ENCODE data around the gene RPLP1. TPM values are rescaled to one million over a fixed set of nuclear protein-coding genes. Genes with fewer than 3 reads are reported as not detected.
A peak's percentile ranks its signal among the peaks of the same experiment; 100 is the strongest.

The RPLP1 gene
- polyA plus RNA-seq, 1 of the 3 experiments (the other 2 are of a cell fraction) = 1,792 TPM

DNA sequence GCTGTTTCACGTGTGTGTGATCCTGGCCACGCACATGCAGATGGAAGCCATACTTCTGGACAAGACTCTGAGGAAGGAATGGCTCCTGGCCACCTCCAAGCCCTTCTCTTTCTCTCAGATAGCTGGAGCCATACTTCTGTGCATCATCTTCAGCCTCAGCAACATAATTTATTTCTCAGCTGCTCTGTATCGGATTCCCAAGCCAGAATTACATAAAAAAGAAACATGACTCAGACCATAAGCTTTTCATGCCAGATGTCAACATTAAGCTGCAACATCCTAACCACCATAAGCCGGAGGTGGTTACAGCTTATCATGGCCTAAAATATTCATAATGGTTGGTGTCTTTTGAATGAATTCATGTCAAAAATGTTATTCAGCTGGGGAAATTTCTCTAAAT, 49.0 kb upstream of the RPLP1 start (continued):
- no peak for TF ChIP-seq USF1 (IDR thresholded peaks at IDR 0.05; ENCODE audit: borderline replicate concordance, low read depth)
- peak; percentile 61; the same call in 1 of the 2 replicates for TF ChIP-seq YY1 (IDR thresholded peaks at IDR 0.05; ENCODE audit: low read depth)
- TF ChIP-seq, protein P1, sequence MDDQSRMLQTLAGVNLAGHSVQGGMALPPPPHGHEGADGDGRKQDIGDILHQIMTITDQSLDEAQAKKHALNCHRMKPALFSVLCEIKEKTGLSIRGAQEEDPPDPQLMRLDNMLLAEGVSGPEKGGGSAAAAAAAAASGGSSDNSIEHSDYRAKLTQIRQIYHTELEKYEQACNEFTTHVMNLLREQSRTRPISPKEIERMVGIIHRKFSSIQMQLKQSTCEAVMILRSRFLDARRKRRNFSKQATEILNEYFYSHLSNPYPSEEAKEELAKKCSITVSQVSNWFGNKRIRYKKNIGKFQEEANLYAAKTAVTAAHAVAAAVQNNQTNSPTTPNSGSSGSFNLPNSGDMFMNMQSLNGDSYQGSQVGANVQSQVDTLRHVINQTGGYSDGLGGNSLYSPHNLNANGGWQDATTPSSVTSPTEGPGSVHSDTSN (IDR thresholded peaks at IDR 0.05) = peak; percentile 91
- TF ChIP-seq IRF3 (IDR thresholded peaks at IDR 0.05; ENCODE audit: low read depth, low read length) = no peak
- TF ChIP-seq FOXJ3 (CRISPR knock-in tag; IDR thresholded peaks at IDR 0.05) = no peak
- no peak for TF ChIP-seq ELF1 (IDR thresholded peaks at IDR 0.05)
- TF ChIP-seq NFIC (IDR thresholded peaks at IDR 0.05; ENCODE audit: borderline replicate concordance) = peak; percentile 77
- peak; percentile 66; the same call in 1 of the 2 replicates for TF ChIP-seq POLR2AphosphoS5 (IDR thresholded peaks at IDR 0.05; ENCODE audit: low read depth, low read length)
- TF ChIP-seq CTCF (IDR thresholded peaks at IDR 0.05) = no peak
- TF ChIP-seq GABPA (IDR thresholded peaks at IDR 0.05; ENCODE audit: low read depth) = no peak
- TF ChIP-seq, protein P2, sequence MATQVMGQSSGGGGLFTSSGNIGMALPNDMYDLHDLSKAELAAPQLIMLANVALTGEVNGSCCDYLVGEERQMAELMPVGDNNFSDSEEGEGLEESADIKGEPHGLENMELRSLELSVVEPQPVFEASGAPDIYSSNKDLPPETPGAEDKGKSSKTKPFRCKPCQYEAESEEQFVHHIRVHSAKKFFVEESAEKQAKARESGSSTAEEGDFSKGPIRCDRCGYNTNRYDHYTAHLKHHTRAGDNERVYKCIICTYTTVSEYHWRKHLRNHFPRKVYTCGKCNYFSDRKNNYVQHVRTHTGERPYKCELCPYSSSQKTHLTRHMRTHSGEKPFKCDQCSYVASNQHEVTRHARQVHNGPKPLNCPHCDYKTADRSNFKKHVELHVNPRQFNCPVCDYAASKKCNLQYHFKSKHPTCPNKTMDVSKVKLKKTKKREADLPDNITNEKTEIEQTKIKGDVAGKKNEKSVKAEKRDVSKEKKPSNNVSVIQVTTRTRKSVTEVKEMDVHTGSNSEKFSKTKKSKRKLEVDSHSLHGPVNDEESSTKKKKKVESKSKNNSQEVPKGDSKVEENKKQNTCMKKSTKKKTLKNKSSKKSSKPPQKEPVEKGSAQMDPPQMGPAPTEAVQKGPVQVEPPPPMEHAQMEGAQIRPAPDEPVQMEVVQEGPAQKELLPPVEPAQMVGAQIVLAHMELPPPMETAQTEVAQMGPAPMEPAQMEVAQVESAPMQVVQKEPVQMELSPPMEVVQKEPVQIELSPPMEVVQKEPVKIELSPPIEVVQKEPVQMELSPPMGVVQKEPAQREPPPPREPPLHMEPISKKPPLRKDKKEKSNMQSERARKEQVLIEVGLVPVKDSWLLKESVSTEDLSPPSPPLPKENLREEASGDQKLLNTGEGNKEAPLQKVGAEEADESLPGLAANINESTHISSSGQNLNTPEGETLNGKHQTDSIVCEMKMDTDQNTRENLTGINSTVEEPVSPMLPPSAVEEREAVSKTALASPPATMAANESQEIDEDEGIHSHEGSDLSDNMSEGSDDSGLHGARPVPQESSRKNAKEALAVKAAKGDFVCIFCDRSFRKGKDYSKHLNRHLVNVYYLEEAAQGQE (IDR thresholded peaks at IDR 0.05; ENCODE audit: low read depth, low read length) = no peak
- no peak for TF ChIP-seq CHD2 (IDR thresholded peaks at IDR 0.05; ENCODE audit: low read length, partially characterized antibody)
- TF ChIP-seq SMC3 (IDR thresholded peaks at IDR 0.05; ENCODE audit: low read depth, low read length) = no peak
- TF ChIP-seq TAF1 (IDR thresholded peaks at IDR 0.05; ENCODE audit: borderline replicate concordance, low read depth, low read length) = no peak
